A673 (cell line): ENCODE results near the gene SEL1L3. TPM values are rescaled to one million over a fixed set of nuclear protein-coding genes. Genes with fewer than 3 reads are reported as not detected.

Experiments used
- BruUV-seq: library from RNA; stranded (reverse); fragments of 400-500 nt; replicated peaks from 2 replicates; lab custom pipeline; 2021; lab: Mats Ljungman, UMichigan
- CTCF ChIA-PET: fragments of 300-600 bp; sonication (Branson Sonifier 250); formaldehyde crosslinking; loops from one replicate; lab custom pipeline; 2022; ENCODE audit warnings: antibody characterized with exemption; lab: Charles Lee
- POLR2A ChIA-PET: fragments of 300-600 bp; sonication (Branson Sonifier 250); formaldehyde crosslinking; loops from one replicate; lab custom pipeline; 2022; ENCODE audit warnings: antibody characterized with exemption; ENCODE audit not compliant: low non-redundant PET; lab: Charles Lee
- DNase-seq: peaks from one replicate; pipeline ENCODE4 v3.0.0-alpha.2; 2015; ENCODE audit warnings: low spot score
- H3K27ac ChIP-seq: fragments of 200-600 bp; sonication (generic); 2 replicates; pipeline ENCODE4 v1.5.1; 2016; ENCODE audit warnings: mixed run types, low read depth, mild to moderate bottlenecking, mixed read lengths, antibody characterized with exemption, low read length; ENCODE audit not compliant: poor library complexity, severe bottlenecking
- H3K27me3 ChIP-seq: fragments of 200-600 bp; sonication (generic); replicated peaks from 2 replicates; pipeline ENCODE4 v1.6.1; 2017; ENCODE audit warnings: mixed run types, low read depth, mild to moderate bottlenecking, mixed read lengths, antibody characterized with exemption, low read length; ENCODE audit not compliant: insufficient read depth, poor library complexity
- H3K36me3 ChIP-seq: fragments of 200-600 bp; sonication (generic); 2 replicates; pipeline ENCODE4 v1.6.1; 2016; ENCODE audit warnings: mixed run types, mild to moderate bottlenecking, mixed read lengths, antibody characterized with exemption, low read length; ENCODE audit not compliant: insufficient read depth, poor library complexity, severe bottlenecking
- H3K4me1 ChIP-seq: fragments of 200-600 bp; sonication (generic); 2 replicates; pipeline ENCODE4 v1.6.1; 2017; ENCODE audit warnings: mixed run types, mild to moderate bottlenecking, mixed read lengths, antibody characterized with exemption, low read length; ENCODE audit not compliant: insufficient read depth, poor library complexity, severe bottlenecking
- H3K4me3 ChIP-seq: fragments of 200-600 bp; sonication (generic); 2 replicates; pipeline ENCODE4 v1.5.1; 2016; ENCODE audit warnings: low read depth, mixed run types, mild to moderate bottlenecking, mixed read lengths, low read length; ENCODE audit not compliant: poor library complexity, severe bottlenecking
- H3K9me3 ChIP-seq: fragments of 200-600 bp; sonication (generic); 2 replicates; pipeline ENCODE4 v1.6.1; 2016; ENCODE audit warnings: mixed run types, low read depth, mild to moderate bottlenecking, mixed read lengths, antibody characterized with exemption, low read length; ENCODE audit not compliant: poor library complexity, severe bottlenecking
- CTCF ChIP-seq: fragments of 300-800, 200-600 bp; sonication (generic); conservative IDR thresholded peaks from 2 replicates; pipeline ENCODE4 v1.5.1; 2017; ENCODE audit warnings: low read depth, mild to moderate bottlenecking, antibody characterized with exemption, low read length, moderate library complexity, mixed read lengths
- EZH2 ChIP-seq: fragments of 200-600 bp; sonication (generic); IDR thresholded peaks from 2 replicates; pipeline ENCODE4 v1.6.1; 2017; ENCODE audit warnings: borderline replicate concordance, low read depth, mild to moderate bottlenecking, mixed read lengths, antibody characterized with exemption, low read length; ENCODE audit not compliant: poor library complexity, severe bottlenecking
- intact Hi-C: fragments of 100-400 bp; cut with micrococcal nuclease; formaldehyde crosslinking; loops from one replicate; pipeline ENCODE4 v1.10.0; 2022; ENCODE audit not compliant: unreplicated experiment
- total RNA-seq: library from RNA; stranded (reverse); gene quantifications from 2 replicates; pipeline ENCODE4 v1.2.3, GENCODE V29; 2021

SEL1L3 gene
- total RNA-seq, 1 experiment from 2014 or later, result 40.0 TPM

- no peaks in the 10 kb centered on the region for H3K9me3 ChIP-seq
- H3K27ac ChIP-seq, result no peak overlapping the region
- peaks cover 3% of the 10 kb centered on the region for H3K36me3 ChIP-seq
- H3K27me3 ChIP-seq, result no peaks in the 10 kb centered on the region
- ChIA-PET POLR2A (no interaction called here), CTCF (no interaction called here)
- intact Hi-C loops, result no loop called here
- DNase-seq, result no peak
- H3K4me3 ChIP-seq, result no peak overlapping the region
- TF ChIP-seq EZH2, result no peak
- TF ChIP-seq CTCF, result no peak
- no peaks in the 10 kb centered on the region for H3K4me1 ChIP-seq
- no TSS peak for BruUV-seq
These were observed 47.2 kb downstream of the SEL1L3 start for GRCh38 chr4:25815586-25815985.

- POLR2A ChIA-PET, result no interaction called here
- no peaks in the 10 kb centered on the region for H3K36me3 ChIP-seq
- H3K27me3 ChIP-seq, result no peaks in the 10 kb centered on the region
- H3K27ac ChIP-seq, result no peak overlapping the region
- no peaks in the 10 kb centered on the region for H3K4me1 ChIP-seq
- no peak overlapping the region for H3K4me3 ChIP-seq
- DNase-seq, result no peak
- CTCF ChIA-PET, result no interaction called here
- intact Hi-C loops, result no loop called here
- BruUV-seq, result no TSS peak
- TF ChIP-seq EZH2, result no peak
- TF ChIP-seq CTCF, result no peak
- no peaks in the 10 kb centered on the region for H3K9me3 ChIP-seq
These were observed 48.3 kb downstream of the SEL1L3 start for GRCh38 chr4:25814301-25815136.

GRCh38 chr4:25813448-25814106, 49.2 kb downstream of the SEL1L3 start:
- intact Hi-C loops, result no loop called here
- DNase-seq, result no peak
- H3K27me3 ChIP-seq, result no peaks in the 10 kb centered on the region
- H3K4me3 ChIP-seq, result no peak overlapping the region
- H3K4me1 ChIP-seq, result no peaks in the 10 kb centered on the region
- no peak overlapping the region for H3K27ac ChIP-seq
- no peaks in the 10 kb centered on the region for H3K36me3 ChIP-seq
- BruUV-seq, result no TSS peak
- no peaks in the 10 kb centered on the region for H3K9me3 ChIP-seq
- POLR2A ChIA-PET, result no interaction called here
- no peak for TF ChIP-seq EZH2
- no peak for TF ChIP-seq CTCF
- CTCF ChIA-PET, result no interaction called here
